GM19395 (cell line): ENCODE results near the gene WDR72.
"Not testable (repeated sequence)": the region's sequence is repeated elsewhere in the genome, so short reads cannot be mapped to it uniquely, and the experiment has no call there.

Experiments
- ATAC-seq: cut with Tn5 transposase; IDR thresholded peaks from one replicate; pipeline ENCODE4 v1.9.1; 2021; ENCODE audit warnings: mild to moderate bottlenecking, moderate library complexity; ENCODE audit not compliant: unreplicated experiment

WDR72 gene

GRCh38 chr15:53710906-53711305 is 48.6 kb downstream of the WDR72 start:
- ATAC-seq = no peak

GRCh38 chr15:53709821-53710220 is 49.6 kb downstream of the WDR72 start:
- ATAC-seq = no peak

GRCh38 chr15:53695365-53695764 is 64.1 kb downstream of the WDR72 start:
- ATAC-seq = no peak

GRCh38 chr15:53694476-53694874 is 65.0 kb downstream of the WDR72 start:
- no peak for ATAC-seq

GRCh38 chr15:53693729-53694475 is 65.6 kb downstream of the WDR72 start:
- no peak for ATAC-seq

GRCh38 chr15:53684162-53684561 is 75.3 kb downstream of the WDR72 start:
- ATAC-seq = not testable (repeated sequence)

GRCh38 chr15:53681056-53681455 is 78.4 kb downstream of the WDR72 start:
- ATAC-seq = no peak

GRCh38 chr15:53675832-53676231 is 83.6 kb downstream of the WDR72 start:
- ATAC-seq = no peak

- ATAC-seq = no peak
These were observed 87.9 kb downstream of the WDR72 start for GRCh38 chr15:53671545-53671944.

GRCh38 chr15:53670701-53671100 is 88.8 kb downstream of the WDR72 start:
- ATAC-seq = no peak

- ATAC-seq = no peak
These were observed 93.5 kb downstream of the WDR72 start for GRCh38 chr15:53665930-53666329.

- ATAC-seq = no peak
These were observed 100.5 kb downstream of the WDR72 start for GRCh38 chr15:53658827-53659555.

- ATAC-seq = no peak
These were observed 101.2 kb downstream of the WDR72 start for GRCh38 chr15:53658255-53658654.

GRCh38 chr15:53648934-53649333 is 110.5 kb downstream of the WDR72 start:
- no peak for ATAC-seq

- no peak for ATAC-seq
These were observed 114.8 kb downstream of the WDR72 start for GRCh38 chr15:53644660-53645059.

- no peak for ATAC-seq
These were observed 124.9 kb downstream of the WDR72 start for GRCh38 chr15:53634517-53635106.

- no peak for ATAC-seq
These were observed 132.2 kb downstream of the WDR72 start for GRCh38 chr15:53627279-53627678.

GRCh38 chr15:53625962-53626845 is 133.3 kb downstream of the WDR72 start:
- ATAC-seq = no peak

- ATAC-seq = no peak
These were observed 134.2 kb downstream of the WDR72 start for GRCh38 chr15:53625260-53625659.

GRCh38 chr15:53618461-53618860 is 141.0 kb downstream of the WDR72 start:
- no peak for ATAC-seq
